Mammary epithelial cell (primary cell): ENCODE measurements around the gene OR10R2.

Experiments
- CTCF ChIP-seq, 2 donors: IDR thresholded peaks in 1 of 2; conservative IDR thresholded peaks in 1 of 2; 2 replicates each; pipeline ENCODE4 v1.5.1; 2011 to 2012; ENCODE audit warnings: inconsistent platforms in 2 of 2, low read length in 2 of 2, mild to moderate bottlenecking in 2 of 2, control low read depth in 1 of 2, low read depth in 1 of 2; ENCODE audit not compliant: insufficient read depth in 1 of 2; ENCODE audit errors: extremely low read depth in 1 of 2
- EZH2 ChIP-seq: IDR thresholded peaks from 2 replicates; pipeline ENCODE4 v1.6.1; 2012; ENCODE audit warnings: low read length, inconsistent platforms, borderline replicate concordance

GRCh38 chr1:158426137-158426536 is 45.9 kb upstream of the OR10R2 start, which contains the start of gene OR10K2:
- TF ChIP-seq EZH2 (no peak), CTCF (conservative IDR thresholded peaks at IDR 0.05 in 1 of 2, IDR thresholded peaks at IDR 0.05 in 1 of 2; ENCODE audit: extremely low read depth in 1 of 2, insufficient read depth in 1 of 2, low read depth in 1 of 2, low read length in 2 of 2) (no peak)
